T-cell (primary cell): ENCODE results near the gene FAM177B. TPM values are rescaled to one million over a fixed set of nuclear protein-coding genes. Genes with fewer than 3 reads are reported as not detected.

Experiments used
- ATAC-seq, 4 experiments: fragments of 200-7000 bp in 3 of 4; fragments of 150-1000 bp in 1 of 4; cut with Tn5 transposase; replicated peaks in 1 of 4; 1 replicate in 3 of 4; 2 replicates in 1 of 4; pipeline ENCODE4 v1.10.0; 2021; ENCODE audit warnings: moderate library complexity in 3 of 4, mild to moderate bottlenecking in 2 of 4, moderate number of reproducible peaks in 1 of 4
- CTCF ChIA-PET, 2 donors: fragments of 300-600 bp; sonication (Branson Sonifier 250); formaldehyde crosslinking; loops; one replicate each; lab custom pipeline; 2022; ENCODE audit warnings: antibody characterized with exemption in 2 of 2; lab: Charles Lee
- POLR2A ChIA-PET, 2 donors: fragments of 300-600 bp; sonication (Branson Sonifier 250); formaldehyde crosslinking; loops; one replicate each; lab custom pipeline; 2022; ENCODE audit warnings: antibody characterized with exemption in 2 of 2; lab: Charles Lee
- DNase-seq, 35 experiments: peaks; one replicate each; pipeline versions ENCODE4 v3.0.0 to v3.0.0-alpha.2; 2013 to 2023
- H3K27ac ChIP-seq: one replicate; pipeline ENCODE4 v1.5.1; 2013; ENCODE audit warnings: low read length
- H3K27me3 ChIP-seq, 2 experiments: replicated peaks in 1 of 2; 1 replicate in 1 of 2; 2 replicates in 1 of 2; pipeline versions ENCODE4 v1.6.1 to v1.7.0; 2013; ENCODE audit warnings: low read length in 1 of 2, mixed read lengths in 1 of 2; ENCODE audit not compliant: control insufficient read depth in 2 of 2, insufficient read depth in 2 of 2; ENCODE audit errors: extremely low read depth in 1 of 2
- H3K36me3 ChIP-seq, 2 donors: 1 replicate in 1 of 2; 2 replicates in 1 of 2; pipeline versions ENCODE4 v1.6.1 to v1.7.0; 2013; ENCODE audit warnings: low read length in 1 of 2; ENCODE audit not compliant: control insufficient read depth in 2 of 2, insufficient read depth in 1 of 2; ENCODE audit errors: extremely low read depth in 1 of 2
- H3K4me1 ChIP-seq, 2 experiments: 1 replicate in 1 of 2; 2 replicates in 1 of 2; pipeline versions ENCODE4 v1.6.1 to v1.7.0; 2013; ENCODE audit warnings: low read length in 2 of 2, mixed read lengths in 1 of 2; ENCODE audit not compliant: insufficient read depth in 2 of 2, control insufficient read depth in 1 of 2; ENCODE audit errors: extremely low read depth in 1 of 2
- H3K4me3 ChIP-seq, 2 donors: 1 replicate in 1 of 2; 2 replicates in 1 of 2; pipeline versions ENCODE4 v1.5.1 to v1.7.0; 2013; ENCODE audit warnings: mild to moderate bottlenecking in 2 of 2, low read length in 1 of 2, moderate library complexity in 1 of 2; ENCODE audit not compliant: control insufficient read depth in 1 of 2; ENCODE audit errors: extremely low read depth in 1 of 2
- H3K9me3 ChIP-seq: 2 replicates; pipeline ENCODE4 v1.7.0; 2013
- H3K27ac Mint-ChIP-seq, 2 donors: one replicate each; pipeline ENCODE4 v1.8.0; 2020 to 2021; ENCODE audit warnings: mild to moderate bottlenecking in 2 of 2, mixed read lengths in 2 of 2
- H3K27me3 Mint-ChIP-seq, 2 donors: one replicate each; pipeline ENCODE4 v1.8.0; 2021 to 2022; ENCODE audit warnings: mixed read lengths in 2 of 2
- H3K36me3 Mint-ChIP-seq: one replicate; pipeline ENCODE4 v1.8.0; 2021; ENCODE audit warnings: mixed read lengths
- H3K4me1 Mint-ChIP-seq, 3 donors: one replicate each; pipeline ENCODE4 v1.8.0; 2020 to 2022; ENCODE audit warnings: mixed read lengths in 3 of 3, mild to moderate bottlenecking in 1 of 3
- H3K4me3 Mint-ChIP-seq, 3 donors: one replicate each; pipeline ENCODE4 v1.8.0; 2020 to 2022; ENCODE audit warnings: mild to moderate bottlenecking in 3 of 3, mixed read lengths in 3 of 3, moderate library complexity in 3 of 3
- H3K9me3 Mint-ChIP-seq, 3 donors: one replicate each; pipeline ENCODE4 v1.8.0; 2020 to 2022; ENCODE audit warnings: mixed read lengths in 3 of 3
- WGBS: methylation state at CpG from one replicate; pipeline ENCODE4 v1.1.5; 2013; ENCODE audit warnings: missing lambda C conversion rate; ENCODE audit not compliant: insufficient coverage; 5-methylcytosine and 5-hydroxymethylcytosine counted together
- total RNA-seq, 35 experiments: library from RNA in 6 of 35; stranded (reverse) in 6 of 35; fragments of 120-200 nt in 1 of 35; gene quantifications; one replicate each; pipeline versions ENCODE4 v1.2.1 to v1.2.4 and lab custom pipeline; 2013 to 2026

The FAM177B gene
- total RNA-seq (1 to 10 TPM in 2 of 5 donors, under 1 TPM in 3; 0.58 to 3.3 (median 0.60) TPM), total RNA-seq (lab: John Stamatoyannopoulos, UW) (0 to 0.66 (median 0.15) reads per million in 29 experiments)
- 0.63 TPM for total RNA-seq (2013)

- Mint-ChIP-seq H3K4me1 (peaks cover 0 to 5% (median 0%) of the 10 kb centered on the region in 3 donors), H3K27me3 (no peaks in the 10 kb centered on the region), H3K36me3 (peaks cover 16% of the 10 kb centered on the region), H3K27ac (no peak within 1 kb of the TSS), H3K4me3 (no peak within 1 kb of the TSS), H3K9me3 (no peaks in the 10 kb centered on the region)
- no CpG with 5 or more reads among the region's 1 CpG for WGBS
- no peak for DNase-seq
- no peak for ATAC-seq
- H3K27me3 ChIP-seq: no peaks in the 10 kb centered on the region
- peaks cover 0 to 26% of the 10 kb centered on the region in 2 donors for H3K36me3 ChIP-seq
- POLR2A ChIA-PET: interaction anchor here in 1 of 2 donors (0.7 kb wide), 1 partner anchor 282 kb away, joined by 3 read pairs; no protein-coding TSS in a partner anchor
- H3K4me3 ChIP-seq: no peak within 1 kb of the TSS
- CTCF ChIA-PET: interaction anchor here in 1 of 2 donors (0.8 kb wide), 1 partner anchor 387 kb away, joined by 3 read pairs; no protein-coding TSS in a partner anchor
- no peak within 1 kb of the TSS for H3K27ac ChIP-seq
- no peaks in the 10 kb centered on the region for H3K9me3 ChIP-seq
- H3K4me1 ChIP-seq: no peaks in the 10 kb centered on the region
Measured at GRCh38 chr1:222736972-222737371, at the start of gene FAM177B. Gene FAM177B (plus strand): TSS chr1:222737202. CDS start chr1:222746546, 9,344 bp downstream.

- ATAC-seq (no peak), DNase-seq (no peak)
- Histone ChIP-seq H3K9me3 (no peaks in the 10 kb centered on the region), H3K4me1 (no peaks in the 10 kb centered on the region), H3K4me3 (no peak overlapping the region), H3K27me3 (no peaks in the 10 kb centered on the region), H3K36me3 (peaks cover 10 to 30% of the 10 kb centered on the region in 2 donors), H3K27ac (no peak overlapping the region)
- POLR2A ChIA-PET: interaction anchor here in 1 of 2 donors (0.5 kb wide), 1 partner anchor 23 kb away, joined by 8 read pairs; no protein-coding TSS in a partner anchor
- Mint-ChIP-seq H3K9me3 (no peaks in the 10 kb centered on the region), H3K4me1 (peaks cover 21 to 26% (median 24%) of the 10 kb centered on the region in 3 donors), H3K36me3 (peaks cover 14% of the 10 kb centered on the region), H3K27ac (no peak overlapping the region), H3K27me3 (no peaks in the 10 kb centered on the region), H3K4me3 (no peak overlapping the region)
- WGBS: no CpG with 5 or more reads among the region's 1 CpG
- CTCF ChIA-PET: no interaction called here
Measured at GRCh38 chr1:222691016-222691415, 46.0 kb upstream of the FAM177B start.

- Histone ChIP-seq H3K27ac (no peak overlapping the region), H3K27me3 (no peaks in the 10 kb centered on the region), H3K36me3 (peaks cover 2 to 15% of the 10 kb centered on the region in 2 donors), H3K4me1 (no peaks in the 10 kb centered on the region), H3K9me3 (no peaks in the 10 kb centered on the region), H3K4me3 (no peak overlapping the region)
- ATAC-seq (no peak), DNase-seq (no peak)
- 100% methylated on average over 2 of the region's 5 CpGs for WGBS
- H3K27me3 Mint-ChIP-seq: no peaks in the 10 kb centered on the region
- ChIA-PET CTCF (interaction anchor here (0.6 to 1.1 kb wide), 2 partner anchors 40 to 1225 kb away, joined by 3 to 4 read pairs; no protein-coding TSS in a partner anchor), POLR2A (interaction anchor here in 1 of 2 donors (1.5 kb wide), 1 partner anchor 9 kb away, joined by 3 read pairs; no protein-coding TSS in a partner anchor)
- no peak overlapping the region for H3K27ac Mint-ChIP-seq
- H3K4me1 Mint-ChIP-seq: peaks cover 34 to 38% (median 35%) of the 10 kb centered on the region in 3 donors
- no peak overlapping the region for H3K4me3 Mint-ChIP-seq
- H3K36me3 Mint-ChIP-seq: peaks cover 16% of the 10 kb centered on the region
- no peaks in the 10 kb centered on the region for H3K9me3 Mint-ChIP-seq
Measured at GRCh38 chr1:222694927-222695326, 42.1 kb upstream of the FAM177B start.

GRCh38 chr1:222696741-222697140 is 40.3 kb upstream of the FAM177B start:
- no peak overlapping the region for H3K27ac ChIP-seq
- no peak overlapping the region for H3K4me3 ChIP-seq
- DNase-seq (no peak), ATAC-seq (no peak)
- Mint-ChIP-seq H3K27ac (no peak overlapping the region), H3K36me3 (peaks cover 18% of the 10 kb centered on the region), H3K9me3 (no peaks in the 10 kb centered on the region), H3K4me1 (peaks cover 28 to 37% (median 33%) of the 10 kb centered on the region in 3 donors), H3K27me3 (no peaks in the 10 kb centered on the region), H3K4me3 (no peak overlapping the region)
- peaks cover 2 to 23% of the 10 kb centered on the region in 2 donors for H3K36me3 ChIP-seq
- ChIA-PET CTCF (no interaction called here), POLR2A (no interaction called here)
- no peaks in the 10 kb centered on the region for H3K4me1 ChIP-seq
- H3K27me3 ChIP-seq: no peaks in the 10 kb centered on the region
- no peaks in the 10 kb centered on the region for H3K9me3 ChIP-seq
- WGBS: 93% methylated on average over 7 of the region's 8 CpGs

GRCh38 chr1:222697203-222697602 is 39.8 kb upstream of the FAM177B start:
- DNase-seq (no peak), ATAC-seq (no peak)
- peaks cover 28 to 37% (median 33%) of the 10 kb centered on the region in 3 donors for H3K4me1 Mint-ChIP-seq
- Histone ChIP-seq H3K27ac (no peak overlapping the region), H3K27me3 (no peaks in the 10 kb centered on the region), H3K4me3 (no peak overlapping the region), H3K36me3 (peaks cover 1 to 26% of the 10 kb centered on the region in 2 donors), H3K4me1 (no peaks in the 10 kb centered on the region), H3K9me3 (no peaks in the 10 kb centered on the region)
- peaks cover 20% of the 10 kb centered on the region for H3K36me3 Mint-ChIP-seq
- ChIA-PET POLR2A (interaction anchor here in 1 of 2 donors (0.7 kb wide), 1 partner anchor 10 kb away, joined by 5 read pairs; no protein-coding TSS in a partner anchor), CTCF (interaction anchor here (0.6 to 0.9 kb wide), 2 partner anchors 17 to 19 kb away, joined by 3 to 7 read pairs; no protein-coding TSS in a partner anchor)
- H3K27me3 Mint-ChIP-seq: no peaks in the 10 kb centered on the region
- no peaks in the 10 kb centered on the region for H3K9me3 Mint-ChIP-seq
- no peak overlapping the region for H3K27ac Mint-ChIP-seq
- H3K4me3 Mint-ChIP-seq: no peak overlapping the region
- WGBS: no CpG with 5 or more reads among the region's 2 CpGs

- H3K9me3 Mint-ChIP-seq: no peaks in the 10 kb centered on the region
- ChIA-PET POLR2A (interaction anchor here in 1 of 2 donors (0.7 kb wide), 1 partner anchor 11 kb away, joined by 5 read pairs; no protein-coding TSS in a partner anchor), CTCF (interaction anchor here (0.6 to 0.9 kb wide), 3 partner anchors 17 to 1051 kb away, joined by 3 to 7 read pairs (median 7); no protein-coding TSS in a partner anchor)
- H3K27me3 Mint-ChIP-seq: no peaks in the 10 kb centered on the region
- no peaks in the 10 kb centered on the region for H3K4me1 ChIP-seq
- DNase-seq: no peak
- H3K9me3 ChIP-seq: no peaks in the 10 kb centered on the region
- no peak overlapping the region for H3K27ac ChIP-seq
- H3K4me3 Mint-ChIP-seq: no peak overlapping the region
- no peak overlapping the region for H3K4me3 ChIP-seq
- no peaks in the 10 kb centered on the region for H3K27me3 ChIP-seq
- no peak overlapping the region for H3K27ac Mint-ChIP-seq
- ATAC-seq: no peak
- peaks cover 28 to 38% (median 29%) of the 10 kb centered on the region in 3 donors for H3K4me1 Mint-ChIP-seq
- peaks cover 21% of the 10 kb centered on the region for H3K36me3 Mint-ChIP-seq
- H3K36me3 ChIP-seq: peaks cover 0 to 32% of the 10 kb centered on the region in 2 donors
- WGBS: no CpG with 5 or more reads among the region's 2 CpGs
Measured at GRCh38 chr1:222697826-222698225, 39.2 kb upstream of the FAM177B start.
